AG08395 (cell line): ENCODE measurements around the gene CTSD.

Experiments used
- DNase-seq: peaks from one replicate; pipeline ENCODE4 v3.0.0; 2012; ENCODE audit warnings: mixed read lengths, low spot score

The CTSD gene

GRCh38 chr11:1755692-1756561, 7.8 kb downstream of the CTSD start:
- DNase-seq, result no peak

- DNase-seq, result no peak
These were observed 8.4 kb downstream of the CTSD start for GRCh38 chr11:1755344-1755691.

GRCh38 chr11:1754376-1755150, 9.2 kb downstream of the CTSD start:
- DNase-seq, result no peak

- DNase-seq, result no peak
These were observed 9.8 kb downstream of the CTSD start for GRCh38 chr11:1753929-1754305.

GRCh38 chr11:1753229-1753928, 10.3 kb downstream of the CTSD start:
- no peak for DNase-seq

- DNase-seq, result no peak
These were observed 10.9 kb downstream of the CTSD start for GRCh38 chr11:1752907-1753228.

GRCh38 chr11:1751999-1752906, 11.5 kb downstream of the CTSD start:
- DNase-seq, result no peak

GRCh38 chr11:1751531-1751921, 12.2 kb downstream of the CTSD start:
- DNase-seq, result no peak

GRCh38 chr11:1750840-1751530, 12.7 kb downstream of the CTSD start:
- DNase-seq, result no peak

GRCh38 chr11:1750481-1750839, 13.3 kb downstream of the CTSD start, which contains the start of gene IFITM10:
Gene IFITM10 (minus strand): TSS chr11:1750595. CDS start chr11:1750442, 153 bp downstream.
- peak; percentile 65 for DNase-seq

- peak; percentile 97 for DNase-seq
These were observed 14.1 kb downstream of the CTSD start for GRCh38 chr11:1749395-1750351.

GRCh38 chr11:1748636-1749394, 14.9 kb downstream of the CTSD start:
- peak; percentile 75 for DNase-seq

- DNase-seq, result peak; percentile 33
These were observed 15.7 kb downstream of the CTSD start for GRCh38 chr11:1747753-1748635.

GRCh38 chr11:1746956-1747752, 16.6 kb downstream of the CTSD start:
- DNase-seq, result no peak

GRCh38 chr11:1746511-1746931, 17.2 kb downstream of the CTSD start:
- DNase-seq, result peak; percentile 28

GRCh38 chr11:1745701-1746320, 17.9 kb downstream of the CTSD start:
- no peak for DNase-seq
